ENCODE data around the gene AFF3. TPM values are rescaled to one million over a fixed set of nuclear protein-coding genes. Genes with fewer than 3 reads are reported as not detected.

AFF3 gene
- total RNA-seq, 2 experiments from 2014 or later = 0.03 TPM

- CTCF ChIA-PET = no interaction called here
Observed at GRCh38 chr2:100006516-100006915, 135.9 kb downstream of the AFF3 start.

DNA sequence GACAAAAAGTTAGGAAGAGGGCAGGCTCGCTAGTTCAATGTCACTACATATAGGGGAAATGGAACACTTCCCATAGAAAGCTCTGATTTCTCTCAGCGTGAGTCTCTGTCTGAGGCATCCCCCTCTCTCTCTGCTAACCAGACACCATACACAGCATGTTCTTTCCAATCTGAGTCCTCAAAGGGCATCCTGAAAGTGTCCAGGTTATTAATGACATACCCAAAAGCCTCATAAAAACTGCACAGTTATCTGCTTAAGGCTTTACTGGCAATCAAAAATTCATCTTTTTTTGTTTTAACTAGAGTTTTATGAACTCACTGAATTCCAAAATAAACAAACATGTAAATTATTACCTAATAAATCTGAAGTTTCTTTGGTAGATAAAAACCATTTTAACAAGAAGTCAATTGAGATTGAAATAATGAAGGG, 137.4 kb downstream of the AFF3 start:
- ChIA-PET POLR2A (no interaction called here), CTCF (no interaction called here)
- no peak for DNase-seq
- H3K9me3 Mint-ChIP-seq = no peaks in the 10 kb centered on the region
- no peaks in the 10 kb centered on the region for H3K36me3 Mint-ChIP-seq (ENCODE audit: low read depth)
- peaks cover 6% of the 10 kb centered on the region for H3K27me3 Mint-ChIP-seq
- peaks cover 8% of the 10 kb centered on the region for H3K4me1 Mint-ChIP-seq
- no peak overlapping the region for H3K4me3 Mint-ChIP-seq
- H3K27ac Mint-ChIP-seq = no peak overlapping the region

More at GRCh38 chr2:100006516-100006915, 135.9 kb downstream of the AFF3 start:
- peaks cover 6% of the 10 kb centered on the region for H3K27me3 Mint-ChIP-seq
- H3K27ac Mint-ChIP-seq = no peak overlapping the region
- POLR2A ChIA-PET = interaction anchor here (0.6 kb wide), 1 partner anchor 255 kb away, joined by 3 read pairs; no protein-coding TSS in a partner anchor
- no peak overlapping the region for H3K4me3 Mint-ChIP-seq
- H3K4me1 Mint-ChIP-seq = no peaks in the 10 kb centered on the region
- H3K9me3 Mint-ChIP-seq = no peaks in the 10 kb centered on the region
- H3K36me3 Mint-ChIP-seq (ENCODE audit: low read depth) = no peaks in the 10 kb centered on the region
- no peak for DNase-seq

DNA sequence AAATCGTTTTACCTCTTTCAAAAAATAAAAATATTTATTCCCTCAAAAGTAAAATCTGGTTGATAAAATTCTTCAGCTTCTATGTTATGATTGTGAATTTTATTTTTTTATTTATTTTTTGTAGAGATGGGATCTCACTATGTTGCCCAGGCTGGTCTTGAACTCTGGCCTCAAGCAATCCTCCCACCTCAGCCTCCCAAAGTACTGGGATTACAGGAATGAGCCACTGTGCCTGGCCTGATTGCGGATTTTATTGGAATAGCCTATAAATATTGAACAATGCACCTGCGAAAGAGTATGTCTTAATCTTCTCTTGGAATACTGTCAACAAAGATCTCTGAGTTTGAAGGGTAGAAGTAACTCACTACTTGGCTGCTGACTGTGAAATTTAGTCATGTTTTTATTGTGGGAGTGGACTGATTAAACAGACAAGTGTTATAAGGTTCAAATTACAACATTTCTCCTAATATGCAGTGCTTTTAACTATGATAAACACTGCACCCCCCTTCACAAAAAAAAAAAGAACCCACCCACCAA, 138.0 kb downstream of the AFF3 start:
- CTCF ChIA-PET = no interaction called here

GRCh38 chr2:100002059-100002458, 140.3 kb downstream of the AFF3 start:
- peaks cover 4% of the 10 kb centered on the region for H3K27me3 Mint-ChIP-seq

More for the DNA sequence above, 138.0 kb downstream of the AFF3 start:
- POLR2A ChIA-PET = interaction anchor here (0.7 kb wide), 1 partner anchor 25 kb away, joined by 4 read pairs; no protein-coding TSS in a partner anchor
- Mint-ChIP-seq H3K4me3 (no peak overlapping the region), H3K27me3 (peaks cover 6% of the 10 kb centered on the region), H3K9me3 (no peaks in the 10 kb centered on the region), H3K4me1 (peaks cover 8% of the 10 kb centered on the region), H3K36me3 (ENCODE audit: low read depth) (no peaks in the 10 kb centered on the region), H3K27ac (no peak overlapping the region)
- no peak for DNase-seq

DNA sequence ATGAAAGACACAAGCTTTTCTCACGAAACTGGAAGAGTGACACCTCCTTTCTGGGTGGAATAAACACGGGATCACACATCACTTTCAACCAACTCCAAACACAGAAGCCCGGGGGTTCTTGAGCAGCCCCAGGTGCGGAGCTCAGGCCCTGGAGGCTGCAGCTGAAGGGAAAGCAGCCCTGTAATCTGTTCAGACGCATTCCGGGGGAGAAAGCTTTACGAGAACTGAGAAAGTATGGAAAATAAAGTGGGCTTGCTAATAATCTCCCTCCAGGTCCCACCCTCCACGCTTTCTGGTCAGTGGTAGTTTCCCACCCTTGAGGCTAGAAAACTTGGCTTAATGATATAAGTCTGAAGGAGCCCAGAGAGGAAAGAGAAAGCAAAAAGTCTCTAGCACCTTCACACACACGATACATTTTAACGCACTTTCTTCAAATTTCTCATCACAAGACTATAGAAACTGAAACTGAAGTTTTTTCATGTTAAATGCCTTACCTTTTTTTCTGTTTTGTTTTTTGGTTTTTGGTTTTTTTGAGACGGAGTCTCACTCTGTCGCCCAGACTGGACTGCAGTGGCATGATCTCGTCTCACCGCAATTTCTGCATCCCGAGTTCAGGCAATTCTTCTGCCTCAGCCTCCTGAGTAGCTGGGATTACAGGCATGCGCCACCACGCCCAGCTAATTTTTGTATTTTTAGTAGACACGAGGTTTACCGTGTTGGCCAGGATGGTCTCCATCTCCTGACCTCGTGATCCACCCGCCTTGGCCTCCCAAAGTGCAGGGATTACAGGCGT, 141.3 kb downstream of the AFF3 start:
- Mint-ChIP-seq H3K27ac (no peak overlapping the region), H3K4me1 (peaks cover 8% of the 10 kb centered on the region), H3K4me3 (peak overlapping the region; percentile 66), H3K9me3 (no peaks in the 10 kb centered on the region), H3K27me3 (no peaks in the 10 kb centered on the region), H3K36me3 (ENCODE audit: low read depth) (no peaks in the 10 kb centered on the region)
- DNase-seq = no peak
- POLR2A ChIA-PET = no interaction called here
- CTCF ChIA-PET = no interaction called here

More at GRCh38 chr2:100002059-100002458, 140.3 kb downstream of the AFF3 start:
- ChIA-PET CTCF (no interaction called here), POLR2A (no interaction called here)
- DNase-seq = no peak
- Mint-ChIP-seq H3K27ac (no peak overlapping the region), H3K36me3 (ENCODE audit: low read depth) (no peaks in the 10 kb centered on the region), H3K4me3 (no peak overlapping the region), H3K9me3 (no peaks in the 10 kb centered on the region), H3K4me1 (peaks cover 8% of the 10 kb centered on the region)

DNA sequence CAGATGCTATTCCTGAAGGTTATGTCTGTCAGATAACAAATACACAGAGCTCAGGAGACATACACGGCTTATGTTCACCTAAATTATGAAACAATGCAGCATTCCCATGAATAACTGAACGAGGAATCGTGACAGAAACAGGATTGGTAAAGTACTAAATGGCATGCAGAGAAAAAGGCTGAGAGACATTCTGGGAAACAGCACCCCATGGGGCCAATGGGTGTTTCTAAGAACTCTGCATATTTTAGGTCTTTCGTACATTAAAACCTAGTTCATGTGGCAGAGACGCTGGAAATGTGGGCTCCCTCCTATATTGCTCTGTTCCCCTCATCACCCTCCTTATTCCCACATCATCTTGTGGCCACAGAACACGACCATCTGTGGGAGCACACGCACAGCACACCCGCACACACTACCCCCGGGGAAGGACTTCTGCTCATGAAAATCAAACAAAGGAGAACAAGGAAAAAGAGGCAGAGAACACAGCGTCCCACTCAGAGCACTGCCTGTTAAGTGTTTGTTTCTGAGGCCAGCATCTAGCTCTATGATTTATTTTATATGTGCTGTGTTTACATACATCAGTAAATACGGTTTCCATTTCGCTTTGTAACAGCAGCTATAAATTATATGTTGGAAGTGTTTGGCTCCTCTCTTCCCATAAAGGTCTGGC, 143.6 kb downstream of the AFF3 start:
- H3K4me3 Mint-ChIP-seq = no peak overlapping the region
- no peak overlapping the region for H3K27ac Mint-ChIP-seq
- POLR2A ChIA-PET = no interaction called here
- CTCF ChIA-PET = no interaction called here
- no peak for DNase-seq
- H3K4me1 Mint-ChIP-seq = peaks cover 8% of the 10 kb centered on the region
- H3K9me3 Mint-ChIP-seq = no peaks in the 10 kb centered on the region
- peaks cover 2% of the 10 kb centered on the region for H3K27me3 Mint-ChIP-seq
- no peaks in the 10 kb centered on the region for H3K36me3 Mint-ChIP-seq (ENCODE audit: low read depth)

DNA sequence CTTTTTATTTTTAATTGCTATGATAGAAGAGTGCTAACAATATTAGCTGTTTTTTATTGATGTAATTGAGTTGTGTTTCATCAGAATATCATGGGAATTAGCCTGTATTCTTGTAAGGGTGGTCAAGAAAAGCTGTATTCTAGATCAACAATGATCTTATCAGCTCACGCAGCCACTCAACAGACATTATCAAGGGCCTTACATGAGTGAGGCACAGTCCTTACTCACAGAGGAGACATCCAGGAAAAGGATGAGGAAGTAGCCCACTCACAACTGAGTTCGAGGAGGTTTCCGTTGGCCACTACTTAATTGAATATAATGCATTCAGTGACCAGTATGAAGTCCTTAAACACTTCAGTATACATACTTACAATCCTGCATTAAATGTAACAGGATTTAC, 152.5 kb downstream of the AFF3 start:
- no peak for DNase-seq
- no peaks in the 10 kb centered on the region for H3K9me3 Mint-ChIP-seq
- ChIA-PET POLR2A (no interaction called here), CTCF (no interaction called here)
- no peak overlapping the region for H3K27ac Mint-ChIP-seq
- H3K27me3 Mint-ChIP-seq = peaks cover 7% of the 10 kb centered on the region
- no peaks in the 10 kb centered on the region for H3K36me3 Mint-ChIP-seq (ENCODE audit: low read depth)
- H3K4me3 Mint-ChIP-seq = no peak overlapping the region
- no peaks in the 10 kb centered on the region for H3K4me1 Mint-ChIP-seq

DNA sequence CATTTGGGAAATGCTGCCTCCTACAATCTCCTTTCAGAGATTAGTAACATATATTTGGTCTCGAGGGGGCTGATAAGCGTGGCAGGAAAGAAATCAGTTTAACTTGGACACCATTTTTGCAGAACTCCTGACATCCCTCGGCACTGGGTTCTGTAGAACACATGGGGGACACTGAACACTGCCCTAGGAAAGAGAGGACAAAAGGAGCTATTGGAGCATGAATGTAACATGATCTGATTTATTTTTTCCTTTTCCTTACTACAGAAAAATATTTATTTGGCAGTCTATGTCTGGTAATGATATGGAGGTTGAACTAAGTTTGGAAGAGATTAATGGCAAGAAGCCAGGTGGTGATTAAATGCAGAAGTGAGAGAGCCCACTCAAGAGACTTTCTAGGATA, 153.8 kb downstream of the AFF3 start:
- ChIA-PET POLR2A (no interaction called here), CTCF (no interaction called here)
- Mint-ChIP-seq H3K4me3 (no peak overlapping the region), H3K27ac (no peak overlapping the region), H3K36me3 (ENCODE audit: low read depth) (no peaks in the 10 kb centered on the region), H3K27me3 (peaks cover 4% of the 10 kb centered on the region), H3K4me1 (no peaks in the 10 kb centered on the region), H3K9me3 (no peaks in the 10 kb centered on the region)
- DNase-seq = no peak

DNA sequence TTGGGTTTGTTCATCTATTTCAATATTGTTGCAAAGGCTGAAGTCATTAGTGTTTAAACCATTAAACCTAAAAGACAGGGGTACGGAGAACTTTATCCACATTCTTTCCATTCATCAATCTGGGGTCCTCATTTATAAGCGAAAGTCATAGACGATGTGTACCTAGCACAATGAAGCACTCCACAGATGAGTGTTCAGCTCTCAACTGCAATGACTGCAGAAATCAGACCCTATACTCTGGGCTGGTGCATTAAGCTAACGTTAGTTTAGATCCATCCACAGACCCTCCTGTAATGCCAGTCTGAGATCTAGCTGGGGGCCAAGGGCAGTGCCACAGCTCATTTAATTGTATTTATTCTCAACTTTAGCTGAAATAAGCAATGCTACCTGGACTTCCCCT, 155.2 kb downstream of the AFF3 start:
- H3K27me3 Mint-ChIP-seq = peaks cover 4% of the 10 kb centered on the region
- no peak for DNase-seq
- no peak overlapping the region for H3K27ac Mint-ChIP-seq
- no peaks in the 10 kb centered on the region for H3K9me3 Mint-ChIP-seq
- no peaks in the 10 kb centered on the region for H3K36me3 Mint-ChIP-seq (ENCODE audit: low read depth)
- H3K4me3 Mint-ChIP-seq = no peak overlapping the region
- H3K4me1 Mint-ChIP-seq = no peaks in the 10 kb centered on the region
- CTCF ChIA-PET = no interaction called here
- POLR2A ChIA-PET = no interaction called here

- Mint-ChIP-seq H3K36me3 (ENCODE audit: low read depth) (no peaks in the 10 kb centered on the region), H3K4me1 (no peaks in the 10 kb centered on the region), H3K27ac (no peak overlapping the region), H3K9me3 (no peaks in the 10 kb centered on the region), H3K4me3 (no peak overlapping the region), H3K27me3 (peaks cover 3% of the 10 kb centered on the region)
- DNase-seq = no peak
- CTCF ChIA-PET = no interaction called here
- POLR2A ChIA-PET = no interaction called here
Observed at GRCh38 chr2:99984799-99985515, 157.4 kb downstream of the AFF3 start.

GRCh38 chr2:99982744-99983143, 159.6 kb downstream of the AFF3 start:
- H3K27me3 Mint-ChIP-seq = no peaks in the 10 kb centered on the region
- no peaks in the 10 kb centered on the region for H3K9me3 Mint-ChIP-seq
- no peak for DNase-seq
- H3K4me1 Mint-ChIP-seq = no peaks in the 10 kb centered on the region
- ChIA-PET CTCF (no interaction called here), POLR2A (no interaction called here)
- no peak overlapping the region for H3K27ac Mint-ChIP-seq
- no peak overlapping the region for H3K4me3 Mint-ChIP-seq
- no peaks in the 10 kb centered on the region for H3K36me3 Mint-ChIP-seq (ENCODE audit: low read depth)

- CTCF ChIA-PET = no interaction called here
- H3K9me3 Mint-ChIP-seq = no peaks in the 10 kb centered on the region
- no peak overlapping the region for H3K27ac Mint-ChIP-seq
- H3K36me3 Mint-ChIP-seq (ENCODE audit: low read depth) = no peaks in the 10 kb centered on the region
- no peak for DNase-seq
- no peaks in the 10 kb centered on the region for H3K27me3 Mint-ChIP-seq
- H3K4me3 Mint-ChIP-seq = no peak overlapping the region
- no peaks in the 10 kb centered on the region for H3K4me1 Mint-ChIP-seq
- POLR2A ChIA-PET = no interaction called here
Observed at GRCh38 chr2:99981840-99982239, 160.6 kb downstream of the AFF3 start.

DNA sequence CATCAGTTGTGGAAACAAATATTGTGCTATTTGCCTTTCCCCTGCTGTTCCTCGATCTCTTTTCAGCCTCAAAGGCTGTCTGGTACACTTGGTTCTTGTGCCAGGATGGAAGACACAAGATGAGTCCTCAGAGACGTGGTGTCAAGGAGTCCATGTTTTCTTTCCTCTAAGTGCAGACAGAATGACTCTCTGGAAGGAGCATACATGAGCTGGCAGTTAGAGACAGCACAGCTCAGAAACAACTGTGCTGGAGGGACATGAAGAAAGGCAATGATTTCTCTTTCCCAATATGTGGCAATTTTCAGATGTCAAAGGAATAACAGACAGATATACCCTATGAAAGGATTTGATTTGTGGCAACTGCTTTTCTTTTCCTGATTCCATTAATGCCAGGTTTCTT, 162.2 kb downstream of the AFF3 start:
- POLR2A ChIA-PET = no interaction called here
- H3K27me3 Mint-ChIP-seq = no peaks in the 10 kb centered on the region
- CTCF ChIA-PET = no interaction called here
- no peaks in the 10 kb centered on the region for H3K9me3 Mint-ChIP-seq
- DNase-seq = no peak
- H3K4me1 Mint-ChIP-seq = no peaks in the 10 kb centered on the region
- no peaks in the 10 kb centered on the region for H3K36me3 Mint-ChIP-seq (ENCODE audit: low read depth)
- no peak overlapping the region for H3K4me3 Mint-ChIP-seq
- no peak overlapping the region for H3K27ac Mint-ChIP-seq

Data from activated CD4-positive, alpha-beta memory T cell treated with anti-CD3 and anti-CD28 coated beads, Interleukin-2, amount 10 ng/mL, durations not matched to agents 7 days and 5 days (primary cell).